Measurements from ENCODE around the gene RASD1.

- TF ChIP-seq CTCF (conservative IDR thresholded peaks at IDR 0.05; ENCODE audit: low read depth, low read length) (no peak), EZH2 (IDR thresholded peaks at IDR 0.05; ENCODE audit: low read length, unreplicated experiment) (no peak)
Measured at GRCh38 chr17:17453088-17453487, 43.1 kb downstream of the RASD1 start.
